ENCODE measurements around the gene SAMD3. TPM values are rescaled to one million over a fixed set of nuclear protein-coding genes. Genes with fewer than 3 reads are reported as not detected.
"Not testable (repeated sequence)": the region's sequence is repeated elsewhere in the genome, so short reads cannot be mapped to it uniquely, and the experiment has no call there.

The SAMD3 gene
- total RNA-seq, 4 donors from 2014 or later, result 3.4 to 4.1 TPM; not detected in 2

DNA sequence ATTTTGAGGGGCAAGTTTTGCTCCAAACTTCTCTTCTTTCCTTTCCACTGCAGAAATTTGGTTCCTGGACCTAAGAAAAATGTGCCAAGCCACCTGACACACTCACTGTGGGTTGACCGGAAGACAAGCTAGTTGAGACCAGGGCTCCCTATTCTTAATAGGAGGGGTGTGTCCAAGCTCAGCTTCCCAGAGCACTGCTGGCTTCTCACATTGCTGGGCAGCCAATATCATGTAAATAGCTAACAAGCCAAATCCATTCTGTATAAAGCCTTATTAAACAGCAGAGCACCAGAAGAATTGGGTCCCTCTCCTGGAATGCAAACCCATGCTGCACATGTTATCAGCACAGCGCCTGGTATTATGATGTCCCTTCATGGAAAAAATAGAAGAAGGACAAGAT, 17.0 kb upstream of the SAMD3 start:
- no peak overlapping the region for H3K27ac ChIP-seq
- DNase-seq, result no peak
- H3K9me3 ChIP-seq, result no peaks in the 10 kb centered on the region
- no peaks in the 10 kb centered on the region for H3K27me3 ChIP-seq
- no peaks in the 10 kb centered on the region for H3K36me3 ChIP-seq
- no peaks in the 10 kb centered on the region for H3K4me1 ChIP-seq
- no peak overlapping the region for H3K4me3 ChIP-seq
- TF ChIP-seq POLR2A (IDR thresholded peaks at IDR 0.05), result no peak
- TF ChIP-seq, protein P1, sequence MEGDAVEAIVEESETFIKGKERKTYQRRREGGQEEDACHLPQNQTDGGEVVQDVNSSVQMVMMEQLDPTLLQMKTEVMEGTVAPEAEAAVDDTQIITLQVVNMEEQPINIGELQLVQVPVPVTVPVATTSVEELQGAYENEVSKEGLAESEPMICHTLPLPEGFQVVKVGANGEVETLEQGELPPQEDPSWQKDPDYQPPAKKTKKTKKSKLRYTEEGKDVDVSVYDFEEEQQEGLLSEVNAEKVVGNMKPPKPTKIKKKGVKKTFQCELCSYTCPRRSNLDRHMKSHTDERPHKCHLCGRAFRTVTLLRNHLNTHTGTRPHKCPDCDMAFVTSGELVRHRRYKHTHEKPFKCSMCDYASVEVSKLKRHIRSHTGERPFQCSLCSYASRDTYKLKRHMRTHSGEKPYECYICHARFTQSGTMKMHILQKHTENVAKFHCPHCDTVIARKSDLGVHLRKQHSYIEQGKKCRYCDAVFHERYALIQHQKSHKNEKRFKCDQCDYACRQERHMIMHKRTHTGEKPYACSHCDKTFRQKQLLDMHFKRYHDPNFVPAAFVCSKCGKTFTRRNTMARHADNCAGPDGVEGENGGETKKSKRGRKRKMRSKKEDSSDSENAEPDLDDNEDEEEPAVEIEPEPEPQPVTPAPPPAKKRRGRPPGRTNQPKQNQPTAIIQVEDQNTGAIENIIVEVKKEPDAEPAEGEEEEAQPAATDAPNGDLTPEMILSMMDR (IDR thresholded peaks at IDR 0.05), result no peak

DNA sequence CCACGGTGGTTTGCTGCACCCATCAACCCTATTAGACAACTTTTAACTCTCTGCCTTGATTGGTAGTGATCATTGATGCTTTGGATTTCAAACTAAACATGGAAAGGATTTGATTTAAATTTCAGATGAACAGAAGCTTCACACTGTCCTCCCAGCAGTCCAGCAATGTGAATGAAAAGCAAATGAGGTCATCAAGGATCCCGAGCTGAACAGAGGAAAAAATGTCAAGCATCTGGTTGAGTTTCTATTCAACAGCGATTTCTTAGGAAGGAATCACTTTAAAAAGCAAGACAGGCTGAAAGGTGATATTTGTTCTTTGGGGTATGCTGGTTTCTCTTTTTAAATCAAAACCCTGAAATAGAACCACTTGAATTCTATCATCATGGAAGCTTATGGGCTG, 10.6 kb upstream of the SAMD3 start:
- DNase-seq, result no peak
- H3K27ac ChIP-seq, result no peak overlapping the region
- no peak for TF ChIP-seq POLR2A (IDR thresholded peaks at IDR 0.05)
- TF ChIP-seq, protein P1 (IDR thresholded peaks at IDR 0.05), result no peak

DNA sequence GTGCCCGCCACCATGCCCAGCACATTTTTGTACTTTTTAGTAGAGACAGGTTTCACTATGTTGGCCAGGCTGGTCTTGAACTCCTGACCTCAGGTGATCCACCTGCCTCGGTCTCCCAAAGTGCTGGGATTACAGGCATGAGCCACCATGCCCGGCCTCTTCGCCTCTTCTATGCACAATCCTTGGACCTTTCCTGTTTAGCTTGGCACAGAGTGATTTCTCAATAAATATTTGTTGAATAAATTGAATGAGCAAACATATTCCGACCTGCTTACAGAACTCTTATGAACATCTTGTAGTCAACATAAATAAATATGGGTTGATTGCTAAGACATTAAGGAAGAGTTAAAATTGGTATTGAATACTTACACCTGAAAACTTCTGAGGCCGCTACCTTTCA, 7.8 kb upstream of the SAMD3 start:
- H3K36me3 ChIP-seq, H3K27me3 ChIP-seq, H3K4me1 ChIP-seq, H3K4me3 ChIP-seq, H3K27ac ChIP-seq, H3K9me3 ChIP-seq, DNase-seq: not testable (repeated sequence)

More for the DNA sequence above, 10.6 kb upstream of the SAMD3 start:
- Histone ChIP-seq H3K36me3 (no peaks in the 10 kb centered on the region), H3K9me3 (no peaks in the 10 kb centered on the region), H3K4me3 (no peak overlapping the region), H3K4me1 (no peaks in the 10 kb centered on the region), H3K27me3 (no peaks in the 10 kb centered on the region)

DNA sequence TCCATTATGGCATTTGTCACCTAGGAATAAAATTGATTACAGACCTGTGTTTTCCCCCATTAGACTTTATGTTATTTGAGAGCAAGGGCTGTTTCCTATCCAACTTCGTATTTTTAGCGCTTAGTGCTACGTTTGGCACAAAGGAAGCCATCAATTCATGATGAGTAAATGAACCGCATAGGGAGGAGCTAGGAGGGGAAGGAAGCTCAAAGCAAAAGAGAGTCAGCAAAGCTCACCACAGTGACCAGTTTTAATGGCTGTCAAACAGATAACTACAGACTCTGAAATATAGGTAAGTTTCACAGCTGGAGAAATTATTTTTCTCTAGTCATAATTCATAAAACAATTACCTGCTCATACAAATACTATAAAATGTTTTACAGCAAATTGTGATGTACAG, 6.9 kb upstream of the SAMD3 start:
- Histone ChIP-seq H3K27me3 (no peaks in the 10 kb centered on the region), H3K4me3 (no peak overlapping the region), H3K9me3 (no peaks in the 10 kb centered on the region), H3K36me3 (no peaks in the 10 kb centered on the region), H3K4me1 (no peaks in the 10 kb centered on the region), H3K27ac (no peak overlapping the region)
- TF ChIP-seq, protein P1 (IDR thresholded peaks at IDR 0.05), result no peak
- TF ChIP-seq POLR2A (IDR thresholded peaks at IDR 0.05), result no peak
- DNase-seq, result no peak

DNA sequence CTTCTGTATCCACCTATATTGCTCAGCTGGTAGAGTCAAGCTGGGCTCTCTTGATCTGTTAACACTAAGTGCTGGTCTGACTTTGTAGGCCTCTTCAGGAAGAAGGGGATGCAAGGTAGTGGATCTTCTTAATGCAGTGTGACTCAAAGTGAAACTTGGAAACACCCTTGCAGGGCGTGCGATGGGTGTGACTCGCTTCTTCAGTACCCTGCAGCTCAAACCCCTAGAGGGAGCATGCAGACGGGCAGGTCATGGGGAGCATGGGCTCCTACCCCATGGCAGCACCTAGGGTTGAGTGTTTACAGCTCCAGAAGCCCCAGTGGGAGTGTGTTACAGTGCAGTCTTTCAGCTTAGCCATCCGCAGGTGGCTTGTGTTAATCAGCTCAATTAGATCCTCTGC, 757 bp upstream of the SAMD3 start:
- no peaks in the 10 kb centered on the region for H3K9me3 ChIP-seq
- TF ChIP-seq, protein P1 (IDR thresholded peaks at IDR 0.05), result peak in 1 of 6 experiments; percentile 14
- TF ChIP-seq POLR2A (IDR thresholded peaks at IDR 0.05), result no peak
- no peak overlapping the region for H3K4me3 ChIP-seq
- H3K27ac ChIP-seq, result no peak overlapping the region
- H3K27me3 ChIP-seq, result no peaks in the 10 kb centered on the region
- no peaks in the 10 kb centered on the region for H3K4me1 ChIP-seq
- H3K36me3 ChIP-seq, result no peaks in the 10 kb centered on the region
- peak in 2 of 3 donors; percentile 39 to 66 for DNase-seq

DNA sequence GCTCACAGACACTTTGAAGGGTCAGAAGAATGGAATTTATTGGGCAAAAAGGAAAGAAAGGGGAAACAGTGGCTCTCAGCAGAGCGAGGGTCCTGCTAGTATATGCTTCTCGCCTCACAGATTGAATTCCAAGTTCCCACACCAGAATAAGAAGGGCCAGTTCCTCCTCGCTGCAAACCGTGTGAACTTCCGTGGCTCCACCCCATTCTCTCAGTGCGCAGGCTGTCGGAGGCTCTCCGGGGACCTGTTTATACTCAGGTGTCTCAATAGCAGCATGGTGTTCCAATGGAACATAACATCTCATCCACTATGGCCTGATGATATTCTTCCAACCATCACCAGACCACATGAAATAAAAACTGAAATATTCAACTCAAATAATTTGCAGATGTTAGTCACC, 4.6 kb downstream of the SAMD3 start:
- Histone ChIP-seq H3K4me1 (no peaks in the 10 kb centered on the region), H3K9me3 (no peaks in the 10 kb centered on the region), H3K4me3 (no peak overlapping the region), H3K27ac (no peak overlapping the region), H3K36me3 (no peaks in the 10 kb centered on the region), H3K27me3 (no peaks in the 10 kb centered on the region)
- no peak for DNase-seq
- TF ChIP-seq, protein P1 (IDR thresholded peaks at IDR 0.05), result no peak
- no peak for TF ChIP-seq POLR2A (IDR thresholded peaks at IDR 0.05)
